Measurements from ENCODE around the gene SETD7.

Gene SETD7

GRCh38 chr4:139506774-139507173 is 49.2 kb downstream of the SETD7 start:
- H3K4me3 ChIP-seq (ENCODE audit: control insufficient read depth, low read depth, low read length): no peak overlapping the region
- DNase-seq (ENCODE audit: low read depth): no peak
- TF ChIP-seq, protein P1, sequence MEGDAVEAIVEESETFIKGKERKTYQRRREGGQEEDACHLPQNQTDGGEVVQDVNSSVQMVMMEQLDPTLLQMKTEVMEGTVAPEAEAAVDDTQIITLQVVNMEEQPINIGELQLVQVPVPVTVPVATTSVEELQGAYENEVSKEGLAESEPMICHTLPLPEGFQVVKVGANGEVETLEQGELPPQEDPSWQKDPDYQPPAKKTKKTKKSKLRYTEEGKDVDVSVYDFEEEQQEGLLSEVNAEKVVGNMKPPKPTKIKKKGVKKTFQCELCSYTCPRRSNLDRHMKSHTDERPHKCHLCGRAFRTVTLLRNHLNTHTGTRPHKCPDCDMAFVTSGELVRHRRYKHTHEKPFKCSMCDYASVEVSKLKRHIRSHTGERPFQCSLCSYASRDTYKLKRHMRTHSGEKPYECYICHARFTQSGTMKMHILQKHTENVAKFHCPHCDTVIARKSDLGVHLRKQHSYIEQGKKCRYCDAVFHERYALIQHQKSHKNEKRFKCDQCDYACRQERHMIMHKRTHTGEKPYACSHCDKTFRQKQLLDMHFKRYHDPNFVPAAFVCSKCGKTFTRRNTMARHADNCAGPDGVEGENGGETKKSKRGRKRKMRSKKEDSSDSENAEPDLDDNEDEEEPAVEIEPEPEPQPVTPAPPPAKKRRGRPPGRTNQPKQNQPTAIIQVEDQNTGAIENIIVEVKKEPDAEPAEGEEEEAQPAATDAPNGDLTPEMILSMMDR (IDR thresholded peaks at IDR 0.05; ENCODE audit: control insufficient read depth, insufficient read depth, low read depth, low read length, missing control alignments): no peak

DNA sequence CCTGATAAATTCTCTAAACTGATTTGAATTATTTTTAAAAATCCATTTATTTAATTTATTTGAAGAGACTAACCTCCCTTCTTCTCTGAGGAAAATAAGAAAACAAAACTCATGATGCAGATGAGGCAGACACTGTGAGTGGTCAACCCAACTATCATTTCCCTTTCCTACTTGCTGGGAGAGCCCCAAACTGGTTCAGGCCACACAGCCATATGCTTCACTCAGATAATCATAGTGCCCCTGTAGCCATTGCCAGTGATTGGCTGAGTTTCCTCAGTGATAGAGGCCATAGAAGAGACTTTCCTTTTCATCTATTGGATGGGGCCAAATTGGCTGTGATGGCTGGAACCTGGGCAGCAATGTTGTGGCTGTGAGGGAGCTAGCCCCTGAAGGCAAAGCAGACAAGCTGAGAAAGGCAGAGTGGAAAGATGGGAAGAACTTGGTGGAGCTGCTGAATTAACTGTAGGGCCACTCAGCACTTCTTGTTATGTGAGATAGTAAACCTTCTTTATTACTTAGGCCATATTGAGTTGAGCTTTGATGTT is 52.3 kb downstream of the SETD7 start:
- TF ChIP-seq, protein P1 (IDR thresholded peaks at IDR 0.05; ENCODE audit: control insufficient read depth, insufficient read depth, low read depth, low read length, missing control alignments): no peak

DNA sequence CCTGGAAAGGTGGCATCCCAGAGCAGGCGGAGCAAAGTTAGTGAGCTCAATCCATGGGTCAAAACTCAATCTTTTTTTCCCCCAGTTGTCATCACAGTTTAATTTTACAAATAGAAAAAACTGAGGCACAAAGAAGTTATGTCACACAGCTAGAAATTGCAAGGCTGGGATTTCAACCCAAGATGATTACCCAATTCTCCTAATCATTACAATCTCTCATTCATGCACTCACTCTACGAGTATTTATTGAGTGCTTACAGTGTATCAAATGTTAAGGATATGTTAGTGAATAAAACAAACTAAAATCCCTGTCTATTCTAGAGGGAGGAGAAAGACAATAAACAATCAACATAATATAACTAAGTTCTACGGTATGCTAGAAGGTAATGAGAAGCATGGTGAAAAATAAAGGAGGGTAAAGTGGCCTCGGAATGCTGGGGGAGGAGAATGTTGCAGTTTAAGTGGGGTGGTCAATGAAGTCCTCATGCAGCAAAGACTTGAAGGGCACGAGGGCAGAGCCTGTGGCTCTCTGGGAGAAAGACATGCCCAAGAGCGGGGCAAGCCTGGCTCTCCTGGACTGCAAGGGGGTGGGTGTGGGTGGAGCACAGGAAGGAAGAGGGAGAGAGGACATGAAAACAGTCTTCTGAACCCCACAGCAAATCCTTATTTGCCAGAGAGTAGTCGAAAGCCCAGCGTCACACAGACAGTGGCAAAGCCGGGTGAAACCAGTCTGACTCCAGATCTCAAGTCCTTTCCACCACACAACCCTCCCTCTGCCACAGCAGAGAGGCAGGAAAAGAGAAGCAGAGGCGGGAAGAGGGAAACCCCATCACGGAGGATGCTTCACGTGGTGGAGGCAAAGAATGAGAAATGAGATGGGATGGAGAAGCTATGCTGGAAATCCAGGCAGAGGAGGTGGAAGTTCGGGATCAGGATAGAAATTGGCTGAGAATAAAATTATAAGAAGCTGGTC is 53.8 kb downstream of the SETD7 start:
- no peak overlapping the region for H3K4me3 ChIP-seq (ENCODE audit: control insufficient read depth, low read depth, low read length)
- DNase-seq (ENCODE audit: low read depth): no peak
- TF ChIP-seq, protein P1 (IDR thresholded peaks at IDR 0.05; ENCODE audit: control insufficient read depth, insufficient read depth, low read depth, low read length, missing control alignments): no peak

More for the DNA sequence above, 52.3 kb downstream of the SETD7 start:
- no peak for DNase-seq (ENCODE audit: low read depth)
- no peak overlapping the region for H3K4me3 ChIP-seq (ENCODE audit: control insufficient read depth, low read depth, low read length)

DNA sequence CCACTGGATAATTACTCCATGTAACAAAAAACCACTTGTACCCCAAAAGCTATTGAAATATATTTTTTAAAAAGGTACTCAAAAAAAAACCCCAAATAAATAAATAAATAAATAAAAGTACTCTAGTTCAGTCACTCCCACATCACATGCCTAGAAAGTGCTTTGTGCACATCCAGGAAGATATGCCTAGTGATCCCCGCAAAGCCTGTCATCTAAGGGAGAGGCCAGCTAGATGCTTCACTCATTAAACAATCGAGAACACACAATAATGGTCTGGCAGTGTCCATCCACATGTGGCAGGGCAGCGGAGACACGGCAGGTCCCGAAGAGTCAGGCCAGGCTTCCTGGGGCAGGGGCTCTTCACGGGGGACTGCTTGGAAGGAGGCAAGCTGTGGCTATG is 54.5 kb downstream of the SETD7 start:
- DNase-seq (ENCODE audit: low read depth): no peak
- H3K4me3 ChIP-seq (ENCODE audit: control insufficient read depth, low read depth, low read length): no peak overlapping the region
- TF ChIP-seq, protein P1 (IDR thresholded peaks at IDR 0.05; ENCODE audit: control insufficient read depth, insufficient read depth, low read depth, low read length, missing control alignments): no peak

GRCh38 chr4:139501117-139501516 is 54.9 kb downstream of the SETD7 start:
- no peak overlapping the region for H3K4me3 ChIP-seq (ENCODE audit: control insufficient read depth, low read depth, low read length)
- peak; percentile 14 for DNase-seq (ENCODE audit: low read depth)
- TF ChIP-seq, protein P1 (IDR thresholded peaks at IDR 0.05; ENCODE audit: control insufficient read depth, insufficient read depth, low read depth, low read length, missing control alignments): no peak

DNA sequence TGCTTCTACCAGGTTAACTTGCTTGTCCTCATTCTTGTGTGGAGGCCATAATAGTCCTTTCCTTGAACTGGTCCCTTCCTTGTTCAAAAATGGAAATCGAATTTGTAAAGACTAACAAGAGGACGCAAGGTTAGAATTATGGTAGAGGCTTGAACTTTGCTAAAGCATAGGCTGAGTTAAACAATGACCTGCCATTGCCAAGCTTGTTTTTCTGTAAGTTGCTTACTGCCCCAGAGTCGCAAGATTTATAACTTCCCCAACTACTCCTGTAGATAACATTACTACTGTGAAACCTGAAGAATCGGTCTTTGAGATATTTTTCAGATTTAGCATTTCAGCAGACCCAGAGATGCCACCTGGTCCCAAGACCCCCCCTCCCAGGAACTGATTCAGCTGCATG is 56.8 kb downstream of the SETD7 start:
- TF ChIP-seq, protein P1 (IDR thresholded peaks at IDR 0.05; ENCODE audit: control insufficient read depth, insufficient read depth, low read depth, low read length, missing control alignments): no peak
- DNase-seq (ENCODE audit: low read depth): no peak
- no peak overlapping the region for H3K4me3 ChIP-seq (ENCODE audit: control insufficient read depth, low read depth, low read length)

Data from AG09309 (cell line).